ENCODE data around the gene TRPC6. TPM values are rescaled to one million over a fixed set of nuclear protein-coding genes. Genes with fewer than 3 reads are reported as not detected.

TRPC6 gene
- total and polyA plus RNA-seq, 11 donors: 0.25 to 1.7 (median 0.34) TPM; not detected in 1

DNA sequence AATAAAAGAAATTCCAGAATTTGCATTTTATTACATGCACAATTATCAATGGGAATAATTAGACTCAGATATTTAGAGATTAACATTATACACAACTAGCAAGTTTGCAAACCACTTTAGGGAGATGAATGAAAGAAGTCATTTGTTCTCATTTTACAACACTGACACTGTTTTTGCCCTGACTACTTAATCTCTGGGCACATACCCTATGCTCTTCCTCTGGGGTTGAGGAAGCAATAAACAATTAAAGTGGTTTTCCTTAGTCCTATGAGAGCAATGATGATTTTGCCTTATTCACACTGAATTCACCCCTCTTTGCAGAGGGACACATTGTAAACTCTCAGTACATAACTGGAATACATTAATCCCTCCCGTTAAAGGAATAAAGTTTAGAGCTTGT, 72.7 kb downstream of the TRPC6 start:
- ATAC-seq (no peak), DNase-seq (no peak)
- H3K27ac ChIP-seq: no peak overlapping the region
- intact Hi-C loops (cut with DNase I): no loop called here
- TF ChIP-seq POLR2A (IDR thresholded peaks at IDR 0.05): no peak
- TF ChIP-seq, protein P1, sequence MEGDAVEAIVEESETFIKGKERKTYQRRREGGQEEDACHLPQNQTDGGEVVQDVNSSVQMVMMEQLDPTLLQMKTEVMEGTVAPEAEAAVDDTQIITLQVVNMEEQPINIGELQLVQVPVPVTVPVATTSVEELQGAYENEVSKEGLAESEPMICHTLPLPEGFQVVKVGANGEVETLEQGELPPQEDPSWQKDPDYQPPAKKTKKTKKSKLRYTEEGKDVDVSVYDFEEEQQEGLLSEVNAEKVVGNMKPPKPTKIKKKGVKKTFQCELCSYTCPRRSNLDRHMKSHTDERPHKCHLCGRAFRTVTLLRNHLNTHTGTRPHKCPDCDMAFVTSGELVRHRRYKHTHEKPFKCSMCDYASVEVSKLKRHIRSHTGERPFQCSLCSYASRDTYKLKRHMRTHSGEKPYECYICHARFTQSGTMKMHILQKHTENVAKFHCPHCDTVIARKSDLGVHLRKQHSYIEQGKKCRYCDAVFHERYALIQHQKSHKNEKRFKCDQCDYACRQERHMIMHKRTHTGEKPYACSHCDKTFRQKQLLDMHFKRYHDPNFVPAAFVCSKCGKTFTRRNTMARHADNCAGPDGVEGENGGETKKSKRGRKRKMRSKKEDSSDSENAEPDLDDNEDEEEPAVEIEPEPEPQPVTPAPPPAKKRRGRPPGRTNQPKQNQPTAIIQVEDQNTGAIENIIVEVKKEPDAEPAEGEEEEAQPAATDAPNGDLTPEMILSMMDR (IDR thresholded peaks at IDR 0.05): no peak
- H3K4me3 ChIP-seq: no peak overlapping the region
- 70 to 93% (median 86%) methylated on average over 1 of the region's 1 CpG for WGBS, 4 donors
- H3K4me1 ChIP-seq: no peaks in the 10 kb centered on the region
- no peaks in the 10 kb centered on the region for H3K27me3 ChIP-seq
- no peaks in the 10 kb centered on the region for H3K36me3 ChIP-seq
- no peaks in the 10 kb centered on the region for H3K9me3 ChIP-seq

GRCh38 chr11:101510591-101510990, 73.2 kb downstream of the TRPC6 start:
- WGBS, 4 donors: 88 to 96% (median 89%) methylated on average over 1 of the region's 1 CpG
- intact Hi-C loops (cut with DNase I): no loop called here

DNA sequence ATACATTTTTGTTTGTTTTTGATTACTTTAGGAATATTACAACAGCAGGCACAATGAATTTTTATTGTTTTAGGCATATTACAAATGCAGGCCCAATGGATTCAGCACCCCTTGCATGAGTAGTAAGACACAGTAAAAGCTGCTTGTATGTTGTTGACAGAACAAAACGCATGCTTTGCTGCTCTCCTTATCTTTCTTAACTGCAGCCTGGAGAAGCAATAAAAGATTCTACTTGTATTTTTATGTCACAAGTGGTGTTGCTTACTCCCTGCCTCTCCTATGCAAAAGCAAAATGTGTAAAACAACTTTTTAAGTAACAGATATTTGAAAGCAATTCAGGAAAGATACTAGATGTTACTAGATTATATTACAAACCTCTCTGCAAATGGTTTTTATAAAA, 73.9 kb downstream of the TRPC6 start:
- H3K4me3 ChIP-seq: no peak overlapping the region
- H3K27me3 ChIP-seq: no peaks in the 10 kb centered on the region
- ATAC-seq (no peak), DNase-seq (no peak)
- TF ChIP-seq, protein P1 (IDR thresholded peaks at IDR 0.05): no peak
- no peak for TF ChIP-seq POLR2A (IDR thresholded peaks at IDR 0.05)
- H3K4me1 ChIP-seq: no peaks in the 10 kb centered on the region
- no peaks in the 10 kb centered on the region for H3K36me3 ChIP-seq
- 0 to 47% (median 18%) methylated on average over 1 of the region's 1 CpG for WGBS, 4 donors
- H3K9me3 ChIP-seq: no peaks in the 10 kb centered on the region
- intact Hi-C loops (cut with DNase I): no loop called here
- no peak overlapping the region for H3K27ac ChIP-seq

More at GRCh38 chr11:101510591-101510990, 73.2 kb downstream of the TRPC6 start:
- DNase-seq (no peak), ATAC-seq (no peak)
- no peak overlapping the region for H3K27ac ChIP-seq
- no peak overlapping the region for H3K4me3 ChIP-seq
- H3K9me3 ChIP-seq: no peaks in the 10 kb centered on the region
- H3K4me1 ChIP-seq: no peaks in the 10 kb centered on the region
- no peaks in the 10 kb centered on the region for H3K36me3 ChIP-seq
- TF ChIP-seq, protein P1 (IDR thresholded peaks at IDR 0.05): no peak
- TF ChIP-seq POLR2A (IDR thresholded peaks at IDR 0.05): no peak
- no peaks in the 10 kb centered on the region for H3K27me3 ChIP-seq

DNA sequence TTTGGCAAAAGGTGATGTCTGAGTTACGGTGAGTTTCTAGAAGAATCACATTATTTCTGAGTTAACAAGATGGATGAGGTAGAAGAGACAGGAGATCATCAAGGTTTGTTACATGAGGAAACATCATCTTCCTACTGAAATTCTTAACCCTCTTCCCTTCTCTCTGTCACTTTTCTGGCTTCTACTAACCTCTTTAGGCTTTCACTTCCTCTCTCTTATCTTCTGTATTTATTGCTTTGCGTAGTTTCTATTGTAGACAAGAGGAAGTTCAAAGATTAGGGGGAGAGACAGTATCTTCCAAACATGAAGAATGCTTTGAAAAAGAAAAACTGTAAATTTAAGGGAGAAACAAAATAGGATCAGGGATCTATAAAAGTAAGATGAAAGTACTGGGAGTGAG, 75.4 kb downstream of the TRPC6 start:
- intact Hi-C loops (cut with DNase I): no loop called here
- Histone ChIP-seq H3K4me1 (no peaks in the 10 kb centered on the region), H3K27me3 (no peaks in the 10 kb centered on the region), H3K9me3 (no peaks in the 10 kb centered on the region), H3K27ac (no peak overlapping the region), H3K4me3 (no peak overlapping the region), H3K36me3 (no peaks in the 10 kb centered on the region)
- no peak for DNase-seq
- 36 to 46% (median 45%) methylated on average over 2 of the region's 2 CpGs for WGBS, 4 donors
- ATAC-seq: no peak
- no peak for TF ChIP-seq POLR2A (IDR thresholded peaks at IDR 0.05)
- TF ChIP-seq, protein P1 (IDR thresholded peaks at IDR 0.05): no peak

All from heart left ventricle (tissue), 16 donors.